Peyer's patch (tissue), 4 donors: ENCODE data around the gene SHB.

Experiments used
- CTCF ChIP-seq, 6 experiments: fragments of 450-650 bp in 4 of 6; fragments of 200-600 bp in 2 of 6; sonication (generic) in 1 of 6; IDR thresholded peaks; one replicate each; pipeline ENCODE4 v1.5.1; 2017 to 2019; ENCODE audit warnings: antibody characterized with exemption in 6 of 6, mild to moderate bottlenecking in 3 of 6, moderate library complexity in 1 of 6
- POLR2A ChIP-seq, 2 donors: fragments of 450-650 bp; IDR thresholded peaks; one replicate each; pipeline ENCODE4 v1.5.1; 2017; ENCODE audit warnings: antibody characterized with exemption in 2 of 2, mild to moderate bottlenecking in 2 of 2, moderate library complexity in 2 of 2

- no peak for TF ChIP-seq POLR2A (IDR thresholded peaks at IDR 0.05)
- TF ChIP-seq CTCF (IDR thresholded peaks at IDR 0.05), result no peak
These were observed 92.1 kb downstream of the SHB start for GRCh38 chr9:37976714-37977477.
